ENCODE data around the gene ARAF.

DNA sequence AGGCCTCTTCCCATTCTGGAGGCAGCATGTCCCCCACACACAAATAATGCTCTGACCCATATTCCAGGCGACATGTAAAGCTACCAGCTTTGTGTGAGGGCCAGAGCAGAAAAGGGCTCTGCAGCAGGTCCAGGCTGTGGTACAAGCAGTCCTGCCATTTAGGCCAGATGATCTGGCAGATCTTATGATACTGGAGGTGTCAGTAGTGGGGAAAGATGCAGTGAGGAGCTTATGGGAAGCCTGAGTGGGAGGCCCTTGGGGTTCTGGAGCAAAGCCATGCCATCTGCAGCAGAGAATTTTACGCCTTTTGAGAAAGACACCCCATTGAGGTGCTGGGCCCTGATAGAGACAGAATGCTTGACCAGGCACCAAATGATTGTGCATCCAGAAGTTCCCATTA lies 50.9 kb downstream of the ARAF start:
- TF ChIP-seq, protein P1, sequence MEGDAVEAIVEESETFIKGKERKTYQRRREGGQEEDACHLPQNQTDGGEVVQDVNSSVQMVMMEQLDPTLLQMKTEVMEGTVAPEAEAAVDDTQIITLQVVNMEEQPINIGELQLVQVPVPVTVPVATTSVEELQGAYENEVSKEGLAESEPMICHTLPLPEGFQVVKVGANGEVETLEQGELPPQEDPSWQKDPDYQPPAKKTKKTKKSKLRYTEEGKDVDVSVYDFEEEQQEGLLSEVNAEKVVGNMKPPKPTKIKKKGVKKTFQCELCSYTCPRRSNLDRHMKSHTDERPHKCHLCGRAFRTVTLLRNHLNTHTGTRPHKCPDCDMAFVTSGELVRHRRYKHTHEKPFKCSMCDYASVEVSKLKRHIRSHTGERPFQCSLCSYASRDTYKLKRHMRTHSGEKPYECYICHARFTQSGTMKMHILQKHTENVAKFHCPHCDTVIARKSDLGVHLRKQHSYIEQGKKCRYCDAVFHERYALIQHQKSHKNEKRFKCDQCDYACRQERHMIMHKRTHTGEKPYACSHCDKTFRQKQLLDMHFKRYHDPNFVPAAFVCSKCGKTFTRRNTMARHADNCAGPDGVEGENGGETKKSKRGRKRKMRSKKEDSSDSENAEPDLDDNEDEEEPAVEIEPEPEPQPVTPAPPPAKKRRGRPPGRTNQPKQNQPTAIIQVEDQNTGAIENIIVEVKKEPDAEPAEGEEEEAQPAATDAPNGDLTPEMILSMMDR (conservative IDR thresholded peaks at IDR 0.05 in 1 of 2, IDR thresholded peaks at IDR 0.05 in 1 of 2; ENCODE audit: extremely low read depth in 1 of 2, insufficient read depth in 1 of 2, low read depth in 1 of 2, low read length in 2 of 2), result no peak
- no peak for TF ChIP-seq EZH2 (IDR thresholded peaks at IDR 0.05; ENCODE audit: borderline replicate concordance, low read length)

Measured in mammary epithelial cell (primary cell).